K562 treated with DMSO at 1 percent for 12 hours (cell line): ENCODE results near the gene FAM153A. TPM values are rescaled to one million over a fixed set of nuclear protein-coding genes. Genes with fewer than 3 reads are reported as not detected.

Source experiments
- total RNA-seq: library from RNA; unstranded; fragments of 300-600 nt; gene quantifications from 2 replicates; pipeline ENCODE4 v1.2.3, GENCODE V29; 2022; ENCODE audit not compliant: insufficient read depth

FAM153A gene
- total RNA-seq, result not detected in 2 replicates

GRCh38 chr5:177782792-177783633 is at the start of gene FAM153A:
Gene FAM153A (minus strand): TSS chr5:177782899.

Other genes with a start within 250 kb of the FAM153A start
- 23.8 and 52.9 TPM in 2 replicates for gene FAM193B, start 228.3 kb downstream of the FAM153A start, total RNA-seq
- gene TMED9, start 190.7 kb downstream of the FAM153A start, total RNA-seq, result 338 and 344 TPM in 2 replicates
- 22.9 and 23.1 TPM in 2 replicates for gene B4GALT7, start 182.8 kb downstream of the FAM153A start, total RNA-seq
- not detected in 2 replicates for gene PROP1, start 213.3 kb upstream of the FAM153A start, total RNA-seq